OCI-LY3 (cell line): ENCODE data around the gene COPZ2.

ENCODE experiments used
- EZH2phosphoT487 ChIP-seq: fragments of 200-600 bp; shearing (Covaris generic); IDR thresholded peaks from 2 replicates; pipeline ENCODE4 v1.6.1; 2018; ENCODE audit warnings: antibody characterized with exemption, mixed run types, low read depth
- TF ChIP-seq, protein P1 (sequence below): fragments of 200-600, 300-600 bp; sonication (generic); IDR thresholded peaks from 2 replicates; pipeline ENCODE4 v1.5.1; 2014; ENCODE audit warnings: antibody characterized with exemption, low read length, low read depth

DNA sequence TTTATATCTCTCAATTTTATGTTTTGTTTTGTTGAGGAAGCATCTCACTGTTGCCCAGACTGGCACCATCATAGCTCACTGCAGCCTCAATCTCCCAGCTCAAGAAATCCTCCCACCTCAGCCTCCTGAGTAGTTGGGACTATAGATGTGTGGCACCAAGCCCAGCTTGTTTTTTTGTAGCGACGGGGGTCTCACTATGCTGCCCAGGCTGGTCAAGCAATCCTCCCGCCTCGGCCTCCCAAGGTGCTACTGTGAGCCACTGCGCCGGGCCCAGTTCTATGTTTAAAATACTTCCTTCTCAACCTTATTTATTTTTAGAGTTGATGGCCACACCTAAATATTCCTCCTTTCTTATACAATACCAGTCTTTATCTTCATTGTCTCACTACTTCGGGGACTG, 8.7 kb upstream of the COPZ2 start:
- TF ChIP-seq, protein P1, sequence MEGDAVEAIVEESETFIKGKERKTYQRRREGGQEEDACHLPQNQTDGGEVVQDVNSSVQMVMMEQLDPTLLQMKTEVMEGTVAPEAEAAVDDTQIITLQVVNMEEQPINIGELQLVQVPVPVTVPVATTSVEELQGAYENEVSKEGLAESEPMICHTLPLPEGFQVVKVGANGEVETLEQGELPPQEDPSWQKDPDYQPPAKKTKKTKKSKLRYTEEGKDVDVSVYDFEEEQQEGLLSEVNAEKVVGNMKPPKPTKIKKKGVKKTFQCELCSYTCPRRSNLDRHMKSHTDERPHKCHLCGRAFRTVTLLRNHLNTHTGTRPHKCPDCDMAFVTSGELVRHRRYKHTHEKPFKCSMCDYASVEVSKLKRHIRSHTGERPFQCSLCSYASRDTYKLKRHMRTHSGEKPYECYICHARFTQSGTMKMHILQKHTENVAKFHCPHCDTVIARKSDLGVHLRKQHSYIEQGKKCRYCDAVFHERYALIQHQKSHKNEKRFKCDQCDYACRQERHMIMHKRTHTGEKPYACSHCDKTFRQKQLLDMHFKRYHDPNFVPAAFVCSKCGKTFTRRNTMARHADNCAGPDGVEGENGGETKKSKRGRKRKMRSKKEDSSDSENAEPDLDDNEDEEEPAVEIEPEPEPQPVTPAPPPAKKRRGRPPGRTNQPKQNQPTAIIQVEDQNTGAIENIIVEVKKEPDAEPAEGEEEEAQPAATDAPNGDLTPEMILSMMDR, result no peak
- no peak for TF ChIP-seq EZH2phosphoT487
